G401.6 (cell line): Measurements from ENCODE around the gene DMRT1.

Experiments used
- FAIRE-seq: peaks from 2 replicates; lab custom pipeline; 2012; peaks lifted over from hg19 to GRCh38; lab: Jason Lieb, UNC

The DMRT1 gene

GRCh38 chr9:1002678-1003077, 161.2 kb downstream of the DMRT1 start:
- FAIRE-seq, result no peak

- FAIRE-seq, result no peak
Observed at GRCh38 chr9:1005043-1005667, 163.7 kb downstream of the DMRT1 start.

- no peak for FAIRE-seq
Observed at GRCh38 chr9:1007312-1007711, 165.8 kb downstream of the DMRT1 start.

- FAIRE-seq, result no peak
Observed at GRCh38 chr9:1008216-1008615, 166.7 kb downstream of the DMRT1 start.

GRCh38 chr9:1009101-1009707, 167.7 kb downstream of the DMRT1 start:
- FAIRE-seq, result no peak

- FAIRE-seq, result no peak
Observed at GRCh38 chr9:1013021-1013420, 171.5 kb downstream of the DMRT1 start.

- FAIRE-seq, result no peak
Observed at GRCh38 chr9:1014225-1014624, 172.7 kb downstream of the DMRT1 start.

GRCh38 chr9:1014640-1015039, 173.1 kb downstream of the DMRT1 start:
- no peak for FAIRE-seq

- no peak for FAIRE-seq
Observed at GRCh38 chr9:1018121-1018520, 176.6 kb downstream of the DMRT1 start.
